GM21528 (cell line): ENCODE results near the gene SPOCK1.

Experiments
- ATAC-seq: cut with Tn5 transposase; IDR thresholded peaks from one replicate; pipeline ENCODE4 v1.9.1; 2021; ENCODE audit warnings: mild to moderate bottlenecking, moderate library complexity; ENCODE audit not compliant: unreplicated experiment, low FRiP score

SPOCK1 gene

GRCh38 chr5:137206030-137206715 lies 293.0 kb downstream of the SPOCK1 start:
- no peak for ATAC-seq

GRCh38 chr5:137205231-137206027 lies 293.7 kb downstream of the SPOCK1 start:
- no peak for ATAC-seq

- ATAC-seq, result no peak
Observed at GRCh38 chr5:137203011-137203632, 296.0 kb downstream of the SPOCK1 start.

- no peak for ATAC-seq
Observed at GRCh38 chr5:137201876-137202275, 297.2 kb downstream of the SPOCK1 start.

GRCh38 chr5:137200906-137201700 lies 298.0 kb downstream of the SPOCK1 start:
- ATAC-seq, result no peak

GRCh38 chr5:137199966-137200365 lies 299.2 kb downstream of the SPOCK1 start:
- no peak for ATAC-seq

GRCh38 chr5:137199201-137199600 lies 299.9 kb downstream of the SPOCK1 start:
- ATAC-seq, result no peak

- no peak for ATAC-seq
Observed at GRCh38 chr5:137195483-137195882, 303.6 kb downstream of the SPOCK1 start.

GRCh38 chr5:137194300-137194699 lies 304.8 kb downstream of the SPOCK1 start:
- no peak for ATAC-seq

GRCh38 chr5:137192293-137192743 lies 306.8 kb downstream of the SPOCK1 start:
- no peak for ATAC-seq

- ATAC-seq, result no peak
Observed at GRCh38 chr5:137191179-137191578, 307.9 kb downstream of the SPOCK1 start.

- ATAC-seq, result no peak
Observed at GRCh38 chr5:137190441-137190840, 308.7 kb downstream of the SPOCK1 start.

GRCh38 chr5:137190031-137190430 lies 309.1 kb downstream of the SPOCK1 start:
- no peak for ATAC-seq

- no peak for ATAC-seq
Observed at GRCh38 chr5:137188566-137188965, 310.6 kb downstream of the SPOCK1 start.

- ATAC-seq, result no peak
Observed at GRCh38 chr5:137186759-137187461, 312.2 kb downstream of the SPOCK1 start.

- ATAC-seq, result no peak
Observed at GRCh38 chr5:137185193-137185592, 313.9 kb downstream of the SPOCK1 start.

GRCh38 chr5:137184734-137185133 lies 314.4 kb downstream of the SPOCK1 start:
- ATAC-seq, result no peak

GRCh38 chr5:137182576-137182975 lies 316.6 kb downstream of the SPOCK1 start:
- ATAC-seq, result no peak

- no peak for ATAC-seq
Observed at GRCh38 chr5:137181667-137182066, 317.5 kb downstream of the SPOCK1 start.

- no peak for ATAC-seq
Observed at GRCh38 chr5:137179203-137179602, 319.9 kb downstream of the SPOCK1 start.
